H7 (cell line): ENCODE data around the gene LONRF3. TPM values are rescaled to one million over a fixed set of nuclear protein-coding genes. Genes with fewer than 3 reads are reported as not detected.
"Not testable (repeated sequence)": the region's sequence is repeated elsewhere in the genome, so short reads cannot be mapped to it uniquely, and the experiment has no call there.

Experiments used
- DNase-seq: peaks from one replicate; pipeline ENCODE4 v3.0.0; 2012
- H3K27me3 ChIP-seq: 2 replicates; pipeline ENCODE4 v1.6.0; 2011; ENCODE audit warnings: mild to moderate bottlenecking, low read length; ENCODE audit not compliant: control insufficient read depth, insufficient read depth
- H3K36me3 ChIP-seq: replicated peaks from 2 replicates; pipeline ENCODE4 v1.5.1; 2011; ENCODE audit warnings: low read length; ENCODE audit not compliant: control insufficient read depth, insufficient read depth
- H3K4me3 ChIP-seq: 2 replicates; pipeline ENCODE4 v1.5.1; 2011; ENCODE audit warnings: low read depth, mild to moderate bottlenecking, control low read depth, low read length, moderate library complexity; ENCODE audit not compliant: insufficient read depth
- total RNA-seq: library from RNA; depleted of rRNA; stranded (reverse); fragments of >200 nt; shearing (Covaris generic); gene quantifications from 2 replicates; pipeline ENCODE4 v1.2.3, GENCODE V29; 2014

Gene LONRF3
- total RNA-seq, 1 experiment from 2014 or later = 0.10 TPM

- no peak for DNase-seq
- Histone ChIP-seq H3K27me3 (no peaks in the 10 kb centered on the region), H3K4me3 (no peak overlapping the region), H3K36me3 (no peaks in the 10 kb centered on the region)
Observed at GRCh38 chrX:119007189-119007770, 32.9 kb downstream of the LONRF3 start.

GRCh38 chrX:119008110-119008744 is 33.8 kb downstream of the LONRF3 start:
- no peak overlapping the region for H3K4me3 ChIP-seq
- DNase-seq = peak; percentile 65
- no peaks in the 10 kb centered on the region for H3K27me3 ChIP-seq
- no peaks in the 10 kb centered on the region for H3K36me3 ChIP-seq

DNA sequence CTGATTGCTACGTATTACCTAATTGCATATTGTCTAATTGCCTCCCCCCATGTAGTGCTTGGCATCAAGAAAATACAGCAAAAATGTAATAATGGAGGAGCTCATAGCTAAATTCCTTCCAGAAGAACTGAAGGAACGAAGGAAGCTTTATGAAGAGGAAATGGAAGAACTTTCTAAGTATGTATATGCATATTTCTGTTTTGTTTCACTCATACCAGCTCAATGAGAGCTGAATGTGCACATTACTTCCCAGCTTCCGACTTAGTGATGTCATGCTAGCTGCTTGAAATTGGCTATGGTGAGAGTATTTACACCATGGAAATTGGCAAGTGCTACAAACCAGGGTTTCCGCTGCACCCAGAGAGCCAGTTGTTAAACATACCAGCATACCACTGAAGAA is 34.7 kb downstream of the LONRF3 start:
- DNase-seq = no peak
- Histone ChIP-seq H3K36me3 (no peaks in the 10 kb centered on the region), H3K27me3 (no peaks in the 10 kb centered on the region)

DNA sequence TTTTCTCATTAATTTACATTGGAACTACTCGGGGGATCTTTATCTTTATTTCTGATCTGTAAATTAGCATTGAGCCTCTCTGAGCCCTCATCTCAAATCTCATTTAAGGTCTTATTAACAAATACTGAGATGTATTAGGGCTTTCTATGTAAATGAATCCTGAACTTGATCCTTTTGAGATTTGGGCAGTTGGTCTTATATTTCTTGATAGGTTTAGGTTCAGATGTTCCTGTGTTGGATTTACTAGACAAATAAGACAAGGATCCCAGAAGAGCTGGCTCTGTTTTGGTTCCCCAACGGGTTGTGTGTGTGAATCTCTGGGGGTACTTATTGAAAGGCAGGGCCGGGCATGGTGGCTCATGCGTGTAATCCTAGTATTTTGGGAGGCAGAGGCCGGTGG is 36.1 kb downstream of the LONRF3 start:
- DNase-seq = no peak

More for the DNA sequence above, 34.7 kb downstream of the LONRF3 start:
- H3K4me3 ChIP-seq = no peak overlapping the region

GRCh38 chrX:119013164-119013563 is 38.7 kb downstream of the LONRF3 start:
- Histone ChIP-seq H3K4me3 (no peak overlapping the region), H3K27me3 (no peaks in the 10 kb centered on the region), H3K36me3 (no peaks in the 10 kb centered on the region)
- DNase-seq = no peak

More for the DNA sequence above, 36.1 kb downstream of the LONRF3 start:
- no peaks in the 10 kb centered on the region for H3K27me3 ChIP-seq
- H3K36me3 ChIP-seq = no peaks in the 10 kb centered on the region
- no peak overlapping the region for H3K4me3 ChIP-seq

- Histone ChIP-seq H3K4me3 (no peak overlapping the region), H3K27me3 (no peaks in the 10 kb centered on the region), H3K36me3 (no peaks in the 10 kb centered on the region)
- no peak for DNase-seq
Observed at GRCh38 chrX:119015407-119016237, 41.2 kb downstream of the LONRF3 start.

DNA sequence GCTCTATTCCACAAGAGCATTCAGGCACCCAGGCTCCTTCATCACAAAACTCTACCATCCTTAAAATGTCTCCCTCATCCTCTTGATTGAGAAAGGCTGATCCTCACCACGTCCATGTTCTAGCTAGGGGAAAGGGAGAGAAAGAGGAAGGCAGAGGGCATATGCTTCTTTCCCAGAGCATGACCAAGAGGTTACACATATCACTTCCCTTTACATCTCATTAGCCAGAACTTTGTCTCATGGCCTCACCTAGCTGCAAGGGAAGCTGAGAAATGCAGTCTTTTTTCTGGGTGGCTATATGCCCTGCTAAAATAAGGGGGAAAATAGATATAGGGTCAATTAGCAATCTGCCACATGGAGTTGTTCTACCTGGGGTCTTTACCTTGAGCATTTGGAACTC is 42.7 kb downstream of the LONRF3 start:
- Histone ChIP-seq H3K36me3 (no peaks in the 10 kb centered on the region), H3K4me3 (no peak overlapping the region), H3K27me3 (no peaks in the 10 kb centered on the region)
- DNase-seq = no peak

GRCh38 chrX:119025900-119026299 is 51.5 kb downstream of the LONRF3 start:
- Histone ChIP-seq H3K36me3 (no peaks in the 10 kb centered on the region), H3K4me3 (no peak overlapping the region), H3K27me3 (no peaks in the 10 kb centered on the region)
- DNase-seq = no peak

DNA sequence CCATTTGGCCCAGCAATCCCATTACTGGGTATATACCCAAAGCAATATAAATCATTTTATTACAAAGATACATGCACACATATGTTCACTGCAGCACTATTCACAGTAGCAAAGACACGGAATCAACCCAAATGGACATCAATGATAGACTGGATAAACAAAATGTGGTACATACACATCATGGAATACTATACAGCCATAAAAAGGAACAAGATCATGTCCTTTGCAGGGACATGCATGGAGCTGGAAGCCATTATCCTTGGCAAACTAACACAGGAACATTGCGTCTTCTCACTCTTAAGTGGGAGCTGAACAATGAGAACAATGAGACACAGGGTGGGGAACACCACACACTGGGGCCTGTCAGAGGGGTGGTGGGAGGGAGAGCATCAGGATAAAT is 51.9 kb downstream of the LONRF3 start:
- DNase-seq, H3K36me3 ChIP-seq, H3K27me3 ChIP-seq, H3K4me3 ChIP-seq: not testable (repeated sequence)

- not testable (repeated sequence) for H3K36me3 ChIP-seq, DNase-seq, H3K27me3 ChIP-seq, H3K4me3 ChIP-seq
Observed at GRCh38 chrX:119027960-119028732, 53.7 kb downstream of the LONRF3 start.

DNA sequence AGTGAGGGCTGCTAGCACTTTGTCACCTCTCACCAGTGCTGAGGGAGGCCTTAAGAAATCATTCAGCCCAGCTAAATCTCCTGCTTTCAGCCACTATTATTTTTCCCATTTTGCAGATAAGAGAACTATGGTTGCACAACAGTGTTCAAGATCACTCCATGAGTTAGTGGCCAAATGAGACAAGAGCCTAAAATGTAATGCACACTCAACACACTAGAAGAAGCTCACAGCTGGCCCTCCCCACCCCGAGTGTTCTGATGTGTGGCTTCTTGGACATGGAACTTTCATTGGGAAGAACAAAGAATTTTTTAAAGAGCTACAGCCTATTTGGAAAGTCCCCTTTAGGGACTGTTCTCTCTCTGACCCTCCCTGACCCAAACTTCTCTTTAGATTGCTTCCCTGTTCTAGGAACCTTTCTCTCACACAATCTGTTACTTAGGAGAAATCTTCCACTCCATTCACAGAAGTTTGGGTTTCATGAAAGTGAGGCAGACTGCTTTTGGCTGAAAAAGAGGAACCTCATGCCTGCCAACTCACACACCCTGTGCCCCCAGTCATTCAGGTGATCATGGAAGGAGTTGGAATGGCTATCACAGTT is 54.4 kb downstream of the LONRF3 start:
- H3K4me3 ChIP-seq = no peak overlapping the region
- no peaks in the 10 kb centered on the region for H3K36me3 ChIP-seq
- H3K27me3 ChIP-seq = no peaks in the 10 kb centered on the region
- DNase-seq = no peak

DNA sequence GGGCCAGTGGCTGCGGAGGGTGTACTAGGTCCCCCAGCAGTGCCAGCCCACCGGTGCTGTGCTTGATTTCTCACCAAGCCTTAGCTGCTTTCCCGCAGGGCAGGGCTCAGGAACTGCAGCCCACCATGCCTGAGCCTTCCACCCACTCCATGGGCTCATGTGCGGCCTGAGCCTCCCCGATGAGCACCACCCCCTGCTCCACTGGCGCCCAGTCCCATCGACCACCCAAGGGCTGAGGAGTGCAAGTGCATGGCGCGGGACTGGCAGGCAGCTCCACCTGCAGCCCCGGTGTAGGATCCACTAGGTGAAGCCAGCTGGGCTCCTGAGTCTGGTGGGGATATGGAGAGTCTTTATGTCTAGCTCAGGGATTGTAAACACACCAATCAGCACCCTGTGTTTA is 55.2 kb downstream of the LONRF3 start:
- H3K4me3 ChIP-seq, H3K27me3 ChIP-seq, DNase-seq, H3K36me3 ChIP-seq: not testable (repeated sequence)

GRCh38 chrX:119030990-119031389 is 56.6 kb downstream of the LONRF3 start:
- no peak for DNase-seq
- H3K27me3 ChIP-seq = no peaks in the 10 kb centered on the region
- H3K4me3 ChIP-seq = no peak overlapping the region
- no peaks in the 10 kb centered on the region for H3K36me3 ChIP-seq
